HEK293 (cell line): ENCODE results near the gene NXT1.
A peak's percentile ranks its signal among the peaks of the same experiment; 100 is the strongest.

Source experiments
- CTCF ChIA-PET: fragments of 350-600 bp; formaldehyde crosslinking; extraction: SDS; loops from one replicate; lab custom pipeline; 2021; ENCODE audit warnings: antibody characterized with exemption; lab: Yijun Ruan, JAX
- POLR2A ChIA-PET: fragments of 300-600 bp; formaldehyde crosslinking; extraction: SDS; loops from one replicate; lab custom pipeline; 2020; ENCODE audit warnings: antibody characterized with exemption, inconsistent platforms; lab: Yijun Ruan, JAX
- H3K27ac ChIP-seq: fragments of 200-500 bp; sonication (Bioruptor generic); 2 replicates; pipeline ENCODE4 v1.5.1; 2014; ENCODE audit warnings: low read depth, low read length, control low read depth, inconsistent platforms; ENCODE audit errors: extremely low read depth
- H3K36me3 ChIP-seq, 2 experiments: fragments of 200-500 bp in 1 of 2; sonication (Bioruptor generic) in 1 of 2; 1 replicate in 1 of 2; 2 replicates in 1 of 2; pipeline ENCODE4 v1.5.1; 2014 to 2017; ENCODE audit warnings: inconsistent platforms in 2 of 2, low read length in 2 of 2; ENCODE audit not compliant: control insufficient read depth in 2 of 2, insufficient read depth in 1 of 2
- H3K4me1 ChIP-seq: fragments of 200-500 bp; sonication (Bioruptor generic); 2 replicates; pipeline ENCODE4 v1.5.1; 2014; ENCODE audit warnings: mild to moderate bottlenecking, low read length, inconsistent platforms; ENCODE audit not compliant: control insufficient read depth, insufficient read depth
- H3K4me3 ChIP-seq: 2 replicates; pipeline ENCODE4 v1.5.1; 2011; ENCODE audit warnings: low read depth, mild to moderate bottlenecking, control low read depth, low read length, moderate library complexity
- H3K9me3 ChIP-seq: fragments of 200-500 bp; sonication (Bioruptor generic); 2 replicates; pipeline ENCODE4 v1.5.1; 2014; ENCODE audit warnings: low read depth, low read length, inconsistent platforms; ENCODE audit not compliant: control insufficient read depth, insufficient read depth
- ELK4 ChIP-seq: IDR thresholded peaks from 2 replicates; pipeline ENCODE4 v1.6.1; 2011; ENCODE audit warnings: mild to moderate bottlenecking, low read depth, low read length, borderline replicate concordance
- IKZF3 ChIP-seq: fragments of 450-650 bp; IDR thresholded peaks from 2 replicates; pipeline ENCODE4 v1.5.0; 2018; ENCODE audit warnings: missing biosample characterization, mild to moderate bottlenecking, missing genetic modification characterization, moderate library complexity
- INSM2 ChIP-seq: fragments of 450-650 bp; formaldehyde crosslinking; IDR thresholded peaks from 2 replicates; pipeline ENCODE4 v1.5.1; 2016; ENCODE audit warnings: missing biosample characterization, missing genetic modification characterization
- KLF8 ChIP-seq: fragments of 450-650 bp; formaldehyde crosslinking; IDR thresholded peaks from 2 replicates; pipeline ENCODE4 v1.5.1; 2016; ENCODE audit warnings: missing biosample characterization, missing genetic modification characterization
- SP2 ChIP-seq: fragments of 450-650 bp; formaldehyde crosslinking; IDR thresholded peaks from 2 replicates; pipeline ENCODE4 v1.5.1; 2016; ENCODE audit warnings: missing biosample characterization, missing genetic modification characterization
- ZBTB6 ChIP-seq: fragments of 450-650 bp; formaldehyde crosslinking; IDR thresholded peaks from 2 replicates; pipeline ENCODE4 v1.5.1; 2017; ENCODE audit warnings: missing biosample characterization, missing genetic modification characterization
- ZBTB7A ChIP-seq: fragments of 450-650 bp; formaldehyde crosslinking; IDR thresholded peaks from 2 replicates; pipeline ENCODE4 v1.5.1; 2016; ENCODE audit warnings: low read depth, missing biosample characterization, missing genetic modification characterization
- ZNF157 ChIP-seq: fragments of 450-650 bp; formaldehyde crosslinking; IDR thresholded peaks from 2 replicates; pipeline ENCODE4 v1.5.1; 2016; ENCODE audit warnings: missing biosample characterization, missing genetic modification characterization
- ZNF214 ChIP-seq: fragments of 450-650 bp; formaldehyde crosslinking; IDR thresholded peaks from 2 replicates; pipeline ENCODE4 v1.5.1; 2017; ENCODE audit warnings: missing biosample characterization, mild to moderate bottlenecking, missing genetic modification characterization, borderline replicate concordance
- ZNF23 ChIP-seq: fragments of 450-650 bp; formaldehyde crosslinking; IDR thresholded peaks from 2 replicates; pipeline ENCODE4 v1.5.1; 2016; ENCODE audit warnings: missing biosample characterization, missing genetic modification characterization, borderline replicate concordance
- ZNF302 ChIP-seq: fragments of 450-650 bp; formaldehyde crosslinking; IDR thresholded peaks from 2 replicates; pipeline ENCODE4 v1.5.1; 2016; ENCODE audit warnings: missing biosample characterization, missing genetic modification characterization, low read depth
- ZNF335 ChIP-seq: fragments of 450-650 bp; formaldehyde crosslinking; conservative IDR thresholded peaks from 2 replicates; pipeline ENCODE4 v1.5.1; 2016; ENCODE audit warnings: missing biosample characterization, missing genetic modification characterization
- ZNF37A ChIP-seq: fragments of 450-650 bp; IDR thresholded peaks from 2 replicates; pipeline ENCODE4 v1.5.1; 2018; ENCODE audit warnings: missing biosample characterization, missing genetic modification characterization
- ZNF426 ChIP-seq: fragments of 450-650 bp; formaldehyde crosslinking; IDR thresholded peaks from 2 replicates; pipeline ENCODE4 v1.5.1; 2017; ENCODE audit warnings: missing biosample characterization, missing genetic modification characterization, mild to moderate bottlenecking, inconsistent platforms, moderate library complexity
- ZNF449 ChIP-seq: fragments of 450-650 bp; formaldehyde crosslinking; IDR thresholded peaks from 2 replicates; pipeline ENCODE4 v1.5.1; 2017; ENCODE audit warnings: missing biosample characterization, mild to moderate bottlenecking, missing genetic modification characterization, moderate library complexity
- ZNF501 ChIP-seq: fragments of 450-650 bp; formaldehyde crosslinking; IDR thresholded peaks from 2 replicates; pipeline ENCODE4 v1.5.1; 2016; ENCODE audit warnings: missing biosample characterization, missing genetic modification characterization
- ZNF561 ChIP-seq: fragments of 450-650 bp; IDR thresholded peaks from 2 replicates; pipeline ENCODE4 v1.5.1; 2018; ENCODE audit warnings: missing biosample characterization, missing genetic modification characterization, borderline replicate concordance
- ZNF654 ChIP-seq: fragments of 450-650 bp; formaldehyde crosslinking; IDR thresholded peaks from 2 replicates; pipeline ENCODE4 v1.5.1; 2016; ENCODE audit warnings: low read depth, missing biosample characterization, missing genetic modification characterization
- ZNF692 ChIP-seq: fragments of 450-650 bp; formaldehyde crosslinking; IDR thresholded peaks from 2 replicates; pipeline ENCODE4 v1.5.1; 2016; ENCODE audit warnings: missing biosample characterization, missing genetic modification characterization
- ZSCAN30 ChIP-seq: fragments of 450-650 bp; IDR thresholded peaks from 2 replicates; pipeline ENCODE4 v1.5.1; 2018; ENCODE audit warnings: missing biosample characterization, mild to moderate bottlenecking, missing genetic modification characterization, moderate library complexity
- TF ChIP-seq, protein P1 (sequence below): fragments of 450-650 bp; formaldehyde crosslinking; IDR thresholded peaks from 2 replicates; pipeline ENCODE4 v1.5.1; 2017; ENCODE audit warnings: missing biosample characterization, missing genetic modification characterization
- TF ChIP-seq, protein P2 (sequence below): fragments of 450-650 bp; IDR thresholded peaks from 2 replicates; pipeline ENCODE4 v1.5.1; 2018; ENCODE audit warnings: missing biosample characterization, mild to moderate bottlenecking, missing genetic modification characterization
- TF ChIP-seq, protein P3 (sequence below): fragments of 450-650 bp; formaldehyde crosslinking; IDR thresholded peaks from 2 replicates; pipeline ENCODE4 v1.5.1; 2016; ENCODE audit warnings: missing biosample characterization, missing genetic modification characterization

The NXT1 gene

GRCh38 chr20:23339986-23340385 lies 10.6 kb upstream of the NXT1 start:
- no peaks in the 10 kb centered on the region for H3K36me3 ChIP-seq
- TF ChIP-seq ZNF37A (tag by site-specific recombination) (no peak), KLF8 (tag by site-specific recombination) (no peak), ZNF561 (tag by site-specific recombination) (no peak), ZNF23 (no peak), ZNF302 (tag by site-specific recombination) (no peak), ELK4 (no peak), ZBTB7A (no peak), ZNF501 (tag by site-specific recombination) (no peak), ZSCAN30 (tag by site-specific recombination) (no peak)
- TF ChIP-seq, protein P1, sequence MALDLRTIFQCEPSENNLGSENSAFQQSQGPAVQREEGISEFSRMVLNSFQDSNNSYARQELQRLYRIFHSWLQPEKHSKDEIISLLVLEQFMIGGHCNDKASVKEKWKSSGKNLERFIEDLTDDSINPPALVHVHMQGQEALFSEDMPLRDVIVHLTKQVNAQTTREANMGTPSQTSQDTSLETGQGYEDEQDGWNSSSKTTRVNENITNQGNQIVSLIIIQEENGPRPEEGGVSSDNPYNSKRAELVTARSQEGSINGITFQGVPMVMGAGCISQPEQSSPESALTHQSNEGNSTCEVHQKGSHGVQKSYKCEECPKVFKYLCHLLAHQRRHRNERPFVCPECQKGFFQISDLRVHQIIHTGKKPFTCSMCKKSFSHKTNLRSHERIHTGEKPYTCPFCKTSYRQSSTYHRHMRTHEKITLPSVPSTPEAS (tag by site-specific recombination), result no peak
- TF ChIP-seq, protein P2, sequence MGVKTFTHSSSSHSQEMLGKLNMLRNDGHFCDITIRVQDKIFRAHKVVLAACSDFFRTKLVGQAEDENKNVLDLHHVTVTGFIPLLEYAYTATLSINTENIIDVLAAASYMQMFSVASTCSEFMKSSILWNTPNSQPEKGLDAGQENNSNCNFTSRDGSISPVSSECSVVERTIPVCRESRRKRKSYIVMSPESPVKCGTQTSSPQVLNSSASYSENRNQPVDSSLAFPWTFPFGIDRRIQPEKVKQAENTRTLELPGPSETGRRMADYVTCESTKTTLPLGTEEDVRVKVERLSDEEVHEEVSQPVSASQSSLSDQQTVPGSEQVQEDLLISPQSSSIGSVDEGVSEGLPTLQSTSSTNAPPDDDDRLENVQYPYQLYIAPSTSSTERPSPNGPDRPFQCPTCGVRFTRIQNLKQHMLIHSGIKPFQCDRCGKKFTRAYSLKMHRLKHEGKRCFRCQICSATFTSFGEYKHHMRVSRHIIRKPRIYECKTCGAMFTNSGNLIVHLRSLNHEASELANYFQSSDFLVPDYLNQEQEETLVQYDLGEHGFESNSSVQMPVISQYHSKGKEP (tag by site-specific recombination), result no peak
- no peaks in the 10 kb centered on the region for H3K9me3 ChIP-seq
- H3K27ac ChIP-seq, result no peak overlapping the region
- ChIA-PET POLR2A (interaction anchor here (1.3 to 2.7 kb wide), 2 partner anchors 10 to 18 kb away, joined by 4 to 10 read pairs; partner anchors contain the start of gene NXT1), CTCF (interaction anchor here (0.6 to 4.9 kb wide), 23 partner anchors 9 to 1005 kb away, joined by 3 to 57 read pairs (median 7); no protein-coding TSS in a partner anchor)
- H3K4me3 ChIP-seq, result no peak overlapping the region
- H3K4me1 ChIP-seq, result no peaks in the 10 kb centered on the region

GRCh38 chr20:23340524-23340923 lies 10.1 kb upstream of the NXT1 start:
- Histone ChIP-seq H3K4me3 (no peak overlapping the region), H3K27ac (no peak overlapping the region), H3K9me3 (no peaks in the 10 kb centered on the region), H3K4me1 (no peaks in the 10 kb centered on the region), H3K36me3 (no peaks in the 10 kb centered on the region)
- TF ChIP-seq ZNF426 (tag by site-specific recombination), result no peak
- no peak for TF ChIP-seq ZNF449 (tag by site-specific recombination)
- no peak for TF ChIP-seq IKZF3 (tag by site-specific recombination)
- no peak for TF ChIP-seq ZNF157 (tag by site-specific recombination)
- no peak for TF ChIP-seq ZBTB6 (tag by site-specific recombination)
- no peak for TF ChIP-seq SP2 (tag by site-specific recombination)
- TF ChIP-seq ZNF335 (tag by site-specific recombination), result 0 out of 2 replicates have a peak, but pooled peaks have one; percentile 28
- TF ChIP-seq, protein P3, sequence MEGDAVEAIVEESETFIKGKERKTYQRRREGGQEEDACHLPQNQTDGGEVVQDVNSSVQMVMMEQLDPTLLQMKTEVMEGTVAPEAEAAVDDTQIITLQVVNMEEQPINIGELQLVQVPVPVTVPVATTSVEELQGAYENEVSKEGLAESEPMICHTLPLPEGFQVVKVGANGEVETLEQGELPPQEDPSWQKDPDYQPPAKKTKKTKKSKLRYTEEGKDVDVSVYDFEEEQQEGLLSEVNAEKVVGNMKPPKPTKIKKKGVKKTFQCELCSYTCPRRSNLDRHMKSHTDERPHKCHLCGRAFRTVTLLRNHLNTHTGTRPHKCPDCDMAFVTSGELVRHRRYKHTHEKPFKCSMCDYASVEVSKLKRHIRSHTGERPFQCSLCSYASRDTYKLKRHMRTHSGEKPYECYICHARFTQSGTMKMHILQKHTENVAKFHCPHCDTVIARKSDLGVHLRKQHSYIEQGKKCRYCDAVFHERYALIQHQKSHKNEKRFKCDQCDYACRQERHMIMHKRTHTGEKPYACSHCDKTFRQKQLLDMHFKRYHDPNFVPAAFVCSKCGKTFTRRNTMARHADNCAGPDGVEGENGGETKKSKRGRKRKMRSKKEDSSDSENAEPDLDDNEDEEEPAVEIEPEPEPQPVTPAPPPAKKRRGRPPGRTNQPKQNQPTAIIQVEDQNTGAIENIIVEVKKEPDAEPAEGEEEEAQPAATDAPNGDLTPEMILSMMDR, result peak; percentile 64
- no peak for TF ChIP-seq ZNF692
- no peak for TF ChIP-seq ZNF214
- TF ChIP-seq ZNF654, result peak; percentile 82
- TF ChIP-seq INSM2 (tag by site-specific recombination), result no peak
- CTCF ChIA-PET, result interaction anchor here (0.6 to 4.9 kb wide), 29 partner anchors 9 to 1002 kb away, joined by 3 to 57 read pairs (median 5); no protein-coding TSS in a partner anchor
- POLR2A ChIA-PET, result interaction anchor here (0.6 to 2.7 kb wide), 3 partner anchors 9 to 1018 kb away, joined by 4 to 10 read pairs (median 5); partner anchors contain the start of gene NXT1
